Renal cortical epithelial cell (primary cell): Measurements from ENCODE around the gene ZNF827. TPM values are rescaled to one million over a fixed set of nuclear protein-coding genes. Genes with fewer than 3 reads are reported as not detected.

ENCODE experiments used
- DNase-seq: peaks from one replicate; pipeline ENCODE4 v3.0.0-alpha.2; 2011; ENCODE audit warnings: low read depth
- total RNA-seq: library from RNA; depleted of rRNA; stranded (reverse); fragments of >200 nt; gene quantifications from 2 replicates; pipeline ENCODE4 v1.2.3, GENCODE V29; 2014

The ZNF827 gene
- total RNA-seq, 1 donor from 2014 or later: 24.5 TPM

GRCh38 chr4:145891958-145892357 is 46.7 kb downstream of the ZNF827 start:
- DNase-seq: no peak

DNA sequence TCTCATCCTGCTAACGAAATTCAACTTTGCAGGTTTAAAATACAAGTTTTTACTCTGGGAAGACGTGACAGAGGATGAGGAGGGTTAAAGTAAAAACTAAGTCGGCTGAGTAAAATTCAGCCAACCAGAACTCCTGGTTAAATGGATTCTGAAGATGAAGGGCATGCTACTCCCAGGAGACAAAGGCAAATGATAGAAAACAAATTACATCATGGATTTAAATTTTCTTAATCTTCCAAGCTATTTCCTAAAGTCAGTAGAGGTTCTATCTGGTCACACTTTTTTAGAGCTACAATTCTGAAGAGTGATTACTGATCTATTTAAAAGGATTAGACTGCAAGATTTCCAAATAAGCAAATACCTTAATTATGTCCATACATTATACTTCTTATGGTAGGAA is 47.9 kb downstream of the ZNF827 start:
- no peak for DNase-seq

- no peak for DNase-seq
Measured at GRCh38 chr4:145888393-145888792, 50.2 kb downstream of the ZNF827 start.

GRCh38 chr4:145887241-145887991 is 51.2 kb downstream of the ZNF827 start:
- DNase-seq: peak; percentile 79

DNA sequence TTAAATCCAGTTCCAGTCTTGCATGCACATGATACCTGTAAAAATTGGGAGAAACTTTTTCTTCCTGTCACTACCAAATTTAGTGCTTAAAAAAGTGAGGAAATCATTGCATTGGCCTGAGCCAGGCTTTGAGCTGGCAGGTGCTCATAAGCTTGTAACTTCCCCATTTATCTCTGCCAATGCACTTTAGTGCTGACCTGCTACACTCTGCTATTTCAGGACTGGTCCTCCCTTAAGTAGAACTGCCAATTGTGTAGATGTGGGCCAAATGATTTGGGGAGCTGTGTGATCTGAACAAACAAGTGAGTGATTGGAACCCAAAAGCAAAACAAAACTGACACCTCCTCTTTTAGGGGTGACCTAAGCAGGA is 51.8 kb downstream of the ZNF827 start:
- DNase-seq: no peak

DNA sequence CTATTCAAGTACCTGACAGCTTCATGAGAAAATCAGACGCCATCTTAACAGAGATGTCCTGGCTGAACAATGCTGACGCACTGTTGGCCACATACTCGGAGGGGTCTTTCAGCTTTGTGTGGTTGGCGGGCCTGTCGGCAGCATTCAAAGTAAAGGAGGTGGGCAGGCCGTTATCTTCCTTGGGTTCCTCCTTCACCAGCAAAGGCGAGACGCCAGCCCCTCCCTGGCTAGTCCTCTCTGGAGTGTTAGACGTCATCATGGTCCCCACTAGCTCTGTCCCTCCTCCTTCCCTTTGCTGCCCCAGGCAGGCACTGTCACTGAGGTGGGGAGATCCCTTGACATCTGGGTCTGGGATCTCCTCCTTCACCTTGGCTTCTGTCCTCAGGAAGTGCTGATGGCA is 53.0 kb downstream of the ZNF827 start:
- no peak for DNase-seq

DNA sequence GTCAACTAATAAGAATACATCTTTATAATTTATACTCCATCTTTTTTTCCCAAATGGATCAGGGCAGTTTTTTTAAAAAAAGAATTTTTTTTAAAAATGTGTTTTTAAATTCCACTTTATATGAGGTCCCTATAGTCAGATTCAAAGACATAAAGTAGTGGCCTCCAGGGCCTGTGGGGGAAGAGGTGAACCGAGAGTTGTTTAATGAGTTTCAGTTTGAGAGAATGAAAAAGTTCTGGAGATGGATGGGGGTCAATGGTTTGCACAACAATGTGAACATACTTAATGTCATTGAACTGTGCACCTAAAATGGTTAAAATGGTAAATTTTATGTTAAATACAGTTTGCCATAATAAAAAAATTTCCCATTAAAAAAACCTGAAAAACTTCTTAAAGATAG is 53.8 kb downstream of the ZNF827 start:
- no peak for DNase-seq

DNA sequence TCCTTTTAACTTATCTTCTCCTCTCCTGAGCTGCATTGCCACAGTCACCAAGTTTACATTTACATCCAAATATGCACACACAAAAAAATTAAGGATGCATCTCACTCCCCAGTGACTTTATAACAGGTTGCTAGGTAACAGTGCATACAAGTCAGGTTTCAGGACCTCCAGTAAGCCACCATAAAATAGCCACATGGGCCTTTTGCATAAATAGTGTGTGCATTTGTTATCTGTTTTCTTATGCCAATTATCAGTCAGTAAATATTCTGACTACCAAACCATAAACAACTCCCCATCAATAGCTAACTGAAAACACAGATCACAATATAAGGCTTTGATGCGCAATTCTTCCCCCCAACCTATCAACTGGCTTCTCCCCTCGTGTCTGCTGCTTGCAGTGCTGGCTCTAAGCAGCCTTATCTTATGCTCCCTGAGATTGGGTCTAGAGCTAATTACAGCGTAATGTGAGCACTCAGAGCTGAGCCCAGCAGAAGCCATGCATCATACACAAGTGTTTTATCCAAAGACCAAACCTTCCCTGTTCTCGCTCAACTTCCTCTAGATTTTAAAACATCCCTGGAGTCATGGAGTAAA is 55.4 kb downstream of the ZNF827 start:
- DNase-seq: no peak

DNA sequence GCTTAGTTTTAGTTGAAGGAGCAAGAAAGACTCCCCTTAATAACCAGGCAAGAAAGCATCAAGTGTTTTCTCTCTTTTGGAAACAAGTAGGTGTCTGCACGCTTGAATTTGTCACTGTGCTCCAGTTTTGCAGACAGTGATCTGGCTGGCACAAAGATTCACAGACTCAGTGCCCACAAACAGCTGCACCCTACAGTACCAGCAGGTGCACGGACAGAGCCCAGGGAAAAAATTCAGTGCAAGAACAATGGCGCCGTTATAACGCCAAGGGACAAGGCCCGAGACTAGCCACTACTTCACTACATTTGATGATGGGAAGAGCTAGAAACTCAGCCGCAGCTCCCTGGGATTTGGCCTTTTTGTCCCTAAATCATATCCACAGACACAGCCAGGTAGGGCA is 56.0 kb downstream of the ZNF827 start:
- no peak for DNase-seq

GRCh38 chr4:145881989-145882388 is 56.6 kb downstream of the ZNF827 start:
- DNase-seq: peak; percentile 80

DNA sequence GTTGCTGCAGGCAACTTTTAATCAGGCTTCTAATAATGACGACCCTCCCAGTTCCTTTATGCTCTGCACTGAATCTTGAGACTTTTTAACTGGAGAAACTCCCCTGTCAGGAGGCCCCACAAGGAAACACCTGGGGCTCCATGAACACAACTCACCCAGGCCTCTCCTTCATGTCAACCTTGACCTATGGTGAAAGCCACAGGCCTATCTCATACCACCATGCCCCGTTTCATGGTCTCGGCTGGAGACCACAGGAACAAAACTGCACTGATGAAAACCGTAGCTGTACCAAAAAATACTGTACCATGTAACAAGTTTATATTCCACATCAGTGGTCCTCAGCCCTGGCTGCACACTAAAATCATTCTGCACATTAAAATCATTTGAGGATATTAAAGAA is 57.0 kb downstream of the ZNF827 start:
- DNase-seq: no peak

GRCh38 chr4:145880355-145880960 is 58.2 kb downstream of the ZNF827 start:
- DNase-seq: no peak

DNA sequence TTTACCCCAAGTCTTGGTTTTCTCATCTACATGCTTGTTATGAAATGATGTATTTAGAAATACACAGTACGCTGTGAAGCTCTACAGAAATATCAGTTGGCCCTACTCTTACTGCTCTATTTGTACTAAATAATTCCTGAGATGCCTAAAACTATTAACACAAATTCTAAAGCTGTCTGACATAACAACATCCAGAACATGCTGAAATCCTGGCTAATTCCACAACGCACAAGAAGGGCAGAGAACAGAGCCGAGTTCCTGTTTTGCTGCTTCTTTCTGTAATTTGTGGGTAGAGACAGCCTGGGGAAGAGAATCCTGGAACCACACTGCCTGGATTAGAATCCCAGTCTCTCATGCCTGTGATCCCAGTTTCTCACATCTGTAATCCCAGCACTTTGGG is 59.0 kb downstream of the ZNF827 start:
- DNase-seq: no peak

DNA sequence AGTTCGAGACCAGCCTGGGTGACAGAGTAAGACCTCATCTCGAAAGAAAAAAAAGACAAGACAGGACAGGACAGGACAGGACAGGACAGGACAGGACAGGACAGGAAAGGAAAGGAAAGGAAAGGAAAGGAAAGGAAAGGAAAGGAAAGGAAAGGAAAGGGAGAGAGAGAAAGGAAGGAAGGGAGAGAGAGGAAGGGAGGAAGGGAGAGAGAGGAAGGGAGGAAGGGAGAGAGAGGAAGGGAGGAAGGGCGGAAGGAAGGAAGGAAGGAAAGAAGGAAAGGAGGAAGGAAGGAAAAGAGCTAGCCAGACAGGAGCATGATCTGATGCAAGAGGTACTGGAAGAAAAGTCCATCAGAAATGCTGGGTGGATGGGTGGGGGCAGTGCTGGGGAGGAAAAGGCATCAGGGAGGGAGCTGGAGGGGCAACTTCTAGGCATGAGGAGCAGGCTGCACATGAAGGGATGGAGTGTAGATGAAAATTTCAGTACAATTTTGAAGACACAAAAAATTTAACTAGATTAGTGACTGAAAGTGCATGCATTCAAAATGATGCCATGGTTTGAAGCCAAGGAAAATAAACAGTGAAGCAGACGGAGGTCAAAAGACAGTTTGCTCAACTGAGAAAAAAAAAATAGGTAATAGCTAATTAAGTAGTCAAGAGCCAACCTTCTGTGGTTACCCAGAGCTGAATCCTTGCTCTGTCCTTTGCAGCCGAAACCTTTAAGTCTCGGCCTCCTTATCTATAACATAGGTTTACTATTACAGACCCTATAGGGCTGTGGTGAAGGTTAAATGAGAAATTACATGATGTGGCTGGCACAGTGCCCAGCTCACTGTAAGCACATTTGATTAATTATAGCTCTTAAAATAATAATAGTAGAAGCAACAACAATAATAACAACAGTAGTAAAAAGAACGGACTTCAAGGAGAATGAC is 59.9 kb downstream of the ZNF827 start:
- peak; percentile 65 for DNase-seq

GRCh38 chr4:145876531-145877180 is 62.0 kb downstream of the ZNF827 start:
- no peak for DNase-seq

DNA sequence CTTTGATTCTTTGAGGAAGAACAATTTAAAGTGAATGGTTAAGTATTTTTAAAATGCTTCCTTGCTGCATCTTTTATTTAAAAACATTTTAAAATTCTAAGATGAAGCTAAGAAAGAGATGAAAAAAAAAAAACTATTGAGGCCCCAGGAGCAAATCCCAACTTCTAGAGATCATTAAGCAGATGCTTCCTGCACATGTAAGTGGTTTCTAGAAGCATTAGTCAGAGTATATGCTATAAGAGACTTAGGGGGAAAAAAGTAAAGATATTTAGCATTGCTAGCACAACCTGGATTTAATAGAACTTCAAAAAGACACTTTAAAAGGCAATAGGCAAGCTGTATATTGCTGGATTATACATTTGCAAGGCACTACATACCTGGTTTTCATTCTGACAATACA is 64.7 kb downstream of the ZNF827 start:
- no peak for DNase-seq

DNA sequence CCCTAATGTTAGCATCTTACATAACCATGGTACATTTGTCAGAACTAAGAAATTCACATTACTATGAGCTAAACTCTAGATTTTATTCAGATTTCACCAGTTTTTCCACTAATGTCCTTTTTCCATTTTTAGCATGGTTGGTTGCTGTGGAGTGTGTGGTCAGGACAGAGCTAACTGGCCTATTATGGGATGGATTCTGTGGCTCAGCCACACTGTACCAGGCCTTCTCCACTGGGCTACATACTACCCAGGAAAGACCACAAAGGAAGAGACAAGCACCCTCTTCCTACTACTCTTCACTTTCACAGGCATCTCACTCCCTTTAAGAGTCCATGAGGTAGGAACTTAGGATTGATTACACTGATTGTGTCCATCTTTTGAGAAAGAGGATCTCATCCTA is 67.4 kb downstream of the ZNF827 start:
- DNase-seq: no peak

DNA sequence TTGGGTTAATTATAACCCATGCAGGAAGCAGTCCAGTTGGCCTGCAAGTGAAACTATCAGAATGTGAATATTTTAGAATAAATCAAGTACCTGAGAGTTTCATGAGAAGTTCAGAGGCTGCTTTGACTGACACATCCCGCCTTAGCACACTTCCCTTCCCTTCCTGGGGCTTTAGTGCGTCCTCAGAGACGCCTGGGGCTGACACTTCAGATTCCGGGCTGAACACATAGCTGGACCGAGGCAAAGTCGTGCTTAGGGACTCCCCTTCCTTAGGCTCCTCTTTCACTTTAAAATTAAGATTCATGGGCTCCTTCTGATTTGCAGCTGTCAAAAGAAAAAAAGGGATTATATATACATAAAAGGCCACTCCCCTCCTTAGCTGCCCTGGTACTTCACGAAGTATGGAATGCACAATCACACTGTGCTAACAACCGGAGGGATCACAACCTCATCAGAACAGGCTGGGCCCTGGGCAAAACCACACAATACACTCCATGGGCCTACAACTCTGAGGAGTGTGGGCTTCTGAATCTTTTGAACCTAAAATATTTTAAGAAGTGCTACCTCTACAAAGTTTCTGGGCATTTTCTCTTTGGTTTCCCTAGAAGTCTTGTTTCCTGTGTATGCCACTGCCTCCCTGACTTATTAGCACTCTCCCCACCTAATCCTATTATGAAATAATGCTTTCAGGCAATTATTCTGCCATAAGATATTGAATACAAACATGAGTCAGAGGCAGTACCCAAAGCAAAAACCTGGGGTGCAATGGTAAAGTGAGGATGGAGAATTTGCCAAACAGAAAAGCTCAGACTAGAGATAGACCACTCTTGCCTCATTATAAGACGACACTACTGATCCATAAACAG is 68.2 kb downstream of the ZNF827 start:
- DNase-seq: peak; percentile 74

DNA sequence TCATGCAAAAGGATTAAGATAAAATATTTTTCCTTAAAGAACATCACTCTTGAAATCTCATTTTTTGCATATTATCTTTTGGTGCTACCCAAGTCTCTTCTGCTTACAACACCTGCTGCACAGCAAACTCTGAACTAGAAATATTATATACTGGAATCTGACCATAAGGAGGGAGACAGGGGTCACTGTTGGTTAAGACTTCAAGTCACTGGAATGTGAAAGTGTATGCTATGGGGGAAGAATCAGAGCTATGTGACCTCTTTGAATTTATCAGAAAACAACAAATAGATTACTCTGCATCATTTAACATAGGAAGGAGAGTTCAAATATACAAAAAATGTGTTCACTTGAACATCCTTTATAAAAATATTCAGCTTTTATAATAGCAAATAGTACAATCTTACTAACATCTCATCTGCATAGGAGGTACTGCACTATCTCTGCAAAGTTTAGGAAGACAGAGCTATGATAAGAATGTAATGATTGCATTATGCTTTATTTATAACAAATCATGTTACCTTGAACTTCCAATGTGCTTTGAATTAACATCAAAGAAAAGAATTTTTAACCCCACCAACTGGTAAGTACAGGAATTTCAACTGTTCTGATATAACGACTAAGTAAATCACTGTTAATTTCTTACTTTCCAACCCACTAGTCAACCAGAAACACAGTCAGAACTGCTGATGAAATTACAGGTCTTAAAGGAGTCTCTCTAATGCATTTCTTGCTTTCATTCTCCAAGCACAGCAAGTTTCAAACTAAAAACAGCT is 69.8 kb downstream of the ZNF827 start:
- DNase-seq: peak; percentile 85

DNA sequence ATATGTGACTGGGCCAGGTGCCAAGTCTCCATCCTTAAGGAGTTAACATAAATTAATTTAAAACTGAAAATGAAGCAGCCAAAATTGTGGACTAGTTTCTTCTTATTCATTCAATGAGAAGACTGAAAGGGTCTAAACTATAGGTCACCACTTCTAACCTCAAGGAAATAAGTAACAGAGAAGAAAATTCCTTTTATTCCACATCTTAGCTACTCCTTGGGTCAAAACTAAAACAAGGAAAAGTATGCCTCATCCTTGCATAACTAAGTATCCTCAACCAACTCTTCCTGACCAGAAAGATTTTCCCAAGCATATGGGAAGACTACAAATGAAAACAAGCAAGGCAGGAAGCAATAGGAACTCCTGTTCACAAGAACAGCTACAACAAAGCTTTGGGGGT is 71.2 kb downstream of the ZNF827 start:
- peak; percentile 63 for DNase-seq
